SK-N-SH treated with all-trans-retinoic acid at 6 μM for 48 hours (cell line): ENCODE data around the gene PRICKLE3.

Source experiments
- ARNTL ChIP-seq: fragments of 450-650 bp; formaldehyde crosslinking; IDR thresholded peaks from 2 replicates; pipeline ENCODE4 v1.5.0; 2020; ENCODE audit warnings: low read depth, mild to moderate bottlenecking, moderate library complexity, borderline replicate concordance
- BACH2 ChIP-seq: fragments of 250-450 bp; sonication (Bioruptor Pico); IDR thresholded peaks from 2 replicates; pipeline ENCODE4 v1.9.0; 2021; ENCODE audit warnings: mild to moderate bottlenecking, borderline replicate concordance
- ZFP3 ChIP-seq: fragments of 250-450 bp; sonication (Bioruptor Pico); IDR thresholded peaks from 2 replicates; pipeline ENCODE4 v1.5.0; 2020; ENCODE audit warnings: mild to moderate bottlenecking, moderate library complexity

GRCh38 chrX:49187526-49187925 lies 1.4 kb upstream of the PRICKLE3 start:
- TF ChIP-seq ARNTL (CRISPR knock-in tag) (no peak), BACH2 (no peak), ZFP3 (CRISPR knock-in tag) (no peak)
